Measurements from ENCODE around the gene C1orf116.

The C1orf116 gene

GRCh38 chr1:207033302-207033701 is 746 bp upstream of the C1orf116 start:
- Histone ChIP-seq H3K36me3 (no peaks in the 10 kb centered on the region), H3K4me3 (no peak overlapping the region), H3K27ac (no peak overlapping the region), H3K4me1 (no peaks in the 10 kb centered on the region), H3K27me3 (peaks cover 0 to 5% of the 10 kb centered on the region in 2 donors), H3K9me3 (no peaks in the 10 kb centered on the region)
- DNase-seq = no peak
- intact Hi-C loops (cut with DNase I; ENCODE audit: low total_unique reads) = no loop called here
- TF ChIP-seq CTCF (IDR thresholded peaks at IDR 0.05) = no peak

- no peak for DNase-seq
- intact Hi-C loops (cut with DNase I; ENCODE audit: low total_unique reads) = no loop called here
- peaks cover 0 to 5% of the 10 kb centered on the region in 2 donors for H3K27me3 ChIP-seq
- H3K27ac ChIP-seq = no peak overlapping the region
- H3K4me1 ChIP-seq = peaks cover 0 to 3% (median under 1%) of the 10 kb centered on the region in 4 donors
- H3K9me3 ChIP-seq = no peaks in the 10 kb centered on the region
- H3K4me3 ChIP-seq = no peak overlapping the region
- no peaks in the 10 kb centered on the region for H3K36me3 ChIP-seq
- TF ChIP-seq CTCF (IDR thresholded peaks at IDR 0.05) = no peak
Measured at GRCh38 chr1:207031632-207032264, 808 bp downstream of the C1orf116 start.

GRCh38 chr1:207031016-207031415 is 1.5 kb downstream of the C1orf116 start:
- TF ChIP-seq CTCF (IDR thresholded peaks at IDR 0.05) = no peak
- intact Hi-C loops (cut with DNase I; ENCODE audit: low total_unique reads) = no loop called here
- no peaks in the 10 kb centered on the region for H3K9me3 ChIP-seq
- DNase-seq = no peak
- H3K4me3 ChIP-seq = no peak overlapping the region
- peaks cover 0 to 5% of the 10 kb centered on the region in 2 donors for H3K27me3 ChIP-seq
- H3K4me1 ChIP-seq = peaks cover 0 to 11% (median 4%) of the 10 kb centered on the region in 4 donors
- H3K27ac ChIP-seq = no peak overlapping the region
- no peaks in the 10 kb centered on the region for H3K36me3 ChIP-seq

- Histone ChIP-seq H3K4me1 (peaks cover 0 to 15% (median 9%) of the 10 kb centered on the region in 4 donors), H3K27me3 (peaks cover 0 to 5% of the 10 kb centered on the region in 2 donors), H3K27ac (no peak overlapping the region), H3K36me3 (no peaks in the 10 kb centered on the region), H3K4me3 (no peak overlapping the region), H3K9me3 (no peaks in the 10 kb centered on the region)
- intact Hi-C loops (cut with DNase I; ENCODE audit: low total_unique reads) = no loop called here
- TF ChIP-seq CTCF (IDR thresholded peaks at IDR 0.05) = no peak
- no peak for DNase-seq
Measured at GRCh38 chr1:207030522-207031009, 2.0 kb downstream of the C1orf116 start.

GRCh38 chr1:207029701-207030521 is 2.6 kb downstream of the C1orf116 start:
- H3K4me1 ChIP-seq = peaks cover 0 to 22% (median 15%) of the 10 kb centered on the region in 4 donors
- peaks cover 0 to 5% of the 10 kb centered on the region in 2 donors for H3K27me3 ChIP-seq
- intact Hi-C loops (cut with DNase I; ENCODE audit: low total_unique reads) = no loop called here
- DNase-seq = no peak
- no peak overlapping the region for H3K4me3 ChIP-seq
- no peaks in the 10 kb centered on the region for H3K36me3 ChIP-seq
- no peak overlapping the region for H3K27ac ChIP-seq
- H3K9me3 ChIP-seq = no peaks in the 10 kb centered on the region
- no peak for TF ChIP-seq CTCF (IDR thresholded peaks at IDR 0.05)
